Cerebellar nuclear complex (tissue), 1 donor: ENCODE results near the gene SERPINA6.
"Not testable (repeated sequence)": the region's sequence is repeated elsewhere in the genome, so short reads cannot be mapped to it uniquely, and the experiment has no call there.

Experiments used
- DNase-seq, 2 experiments: peaks; one replicate each; lab custom pipeline; 2025; lab: John Stamatoyannopoulos, UW

Gene SERPINA6

DNA sequence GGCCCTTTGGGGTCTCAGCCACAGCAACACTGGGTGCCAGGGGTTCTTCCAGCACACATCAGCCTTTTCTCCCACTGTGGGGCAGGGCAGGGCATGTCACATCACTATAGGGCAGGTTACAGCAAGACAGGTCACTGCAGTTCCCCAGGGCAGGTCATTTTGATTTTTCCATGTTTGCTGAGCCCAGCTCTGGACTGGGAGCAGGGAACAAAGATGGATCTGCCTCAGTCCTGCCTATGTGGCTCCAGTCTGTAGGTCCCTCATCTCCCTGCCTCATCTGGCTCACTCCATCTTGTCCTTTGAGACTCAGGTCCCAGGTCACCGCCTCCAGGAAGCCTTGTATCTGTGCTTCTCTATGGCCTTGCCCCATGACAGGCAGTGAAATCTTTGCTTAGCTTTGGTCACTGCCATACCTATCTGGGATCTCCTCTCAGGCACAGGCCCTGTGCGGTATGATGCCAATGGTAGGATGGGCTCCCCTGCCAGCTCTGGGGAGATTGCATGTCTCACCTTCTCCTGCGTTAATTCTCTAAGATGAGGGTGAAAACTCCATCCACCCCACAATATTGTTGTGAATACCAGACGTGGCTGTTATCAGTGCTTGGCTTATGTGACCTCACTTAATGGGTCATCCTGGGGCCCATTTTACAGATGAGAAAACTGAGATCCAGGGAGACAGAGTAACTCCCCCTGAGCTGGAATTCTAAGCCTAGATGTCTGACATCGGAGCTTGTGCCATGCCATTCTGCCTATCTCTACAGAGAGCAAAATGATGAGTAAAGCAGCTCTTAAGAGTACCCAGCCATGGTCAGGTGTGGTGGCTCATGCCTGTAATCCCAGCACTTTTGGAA is 1.5 kb downstream of the SERPINA6 start:
- DNase-seq, result no peak

DNA sequence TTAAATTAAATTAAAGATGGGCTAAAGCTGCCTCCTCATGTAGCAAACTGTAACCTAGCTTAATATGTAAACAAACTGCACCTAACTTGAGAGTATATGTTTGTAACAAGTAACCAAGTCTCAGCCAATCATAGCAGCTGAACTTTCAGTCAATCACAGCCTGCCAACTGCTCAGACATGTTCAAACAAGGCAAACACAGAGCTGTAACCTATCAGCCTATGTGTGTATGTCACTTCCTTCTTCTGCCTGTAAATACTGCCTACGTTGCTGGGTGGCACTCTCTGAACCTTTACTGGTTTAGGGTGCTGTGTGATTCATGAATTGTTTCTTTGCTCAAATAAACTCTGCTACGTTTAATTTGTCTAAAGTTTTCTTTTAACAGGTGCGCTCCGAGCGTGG is 2.9 kb downstream of the SERPINA6 start:
- no peak for DNase-seq

DNA sequence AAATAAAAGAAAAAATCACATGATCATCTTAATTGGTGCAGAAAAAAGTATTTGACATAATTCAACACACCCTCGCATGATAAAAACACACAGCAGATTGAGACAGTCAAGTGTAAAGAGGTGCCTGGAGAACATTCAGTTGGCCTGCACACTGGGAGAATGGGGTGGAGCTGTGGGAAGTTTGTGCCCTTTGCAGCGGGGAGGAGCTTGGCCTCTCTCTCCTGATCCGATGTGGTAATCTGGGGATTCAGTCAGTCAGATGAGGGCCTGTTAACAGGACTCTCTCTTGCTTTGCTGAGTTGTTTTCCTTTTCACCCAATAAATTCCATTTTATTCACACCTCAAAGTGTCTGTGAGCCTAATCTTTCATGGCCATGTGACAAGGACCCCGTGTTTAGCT is 5.9 kb downstream of the SERPINA6 start:
- no peak for DNase-seq

DNA sequence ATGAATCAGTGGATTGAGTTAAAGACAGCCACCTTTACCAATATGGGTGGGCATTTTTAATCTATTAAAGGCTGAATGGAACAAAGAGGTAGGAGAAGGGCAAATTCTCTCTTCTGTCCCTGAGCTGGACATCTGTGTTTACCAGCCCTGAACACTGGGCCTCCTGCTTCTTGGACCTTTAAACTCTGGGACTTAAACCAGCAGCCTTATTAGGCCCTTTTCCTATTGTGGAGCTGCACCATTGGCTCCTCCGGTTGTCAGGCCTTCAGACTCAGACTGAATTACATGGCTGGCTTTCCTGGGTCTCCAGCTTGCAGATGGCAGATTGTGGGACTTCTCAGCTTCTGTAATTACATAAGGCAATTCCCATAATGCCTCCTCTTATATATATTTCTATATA is 6.4 kb downstream of the SERPINA6 start:
- no peak for DNase-seq

DNA sequence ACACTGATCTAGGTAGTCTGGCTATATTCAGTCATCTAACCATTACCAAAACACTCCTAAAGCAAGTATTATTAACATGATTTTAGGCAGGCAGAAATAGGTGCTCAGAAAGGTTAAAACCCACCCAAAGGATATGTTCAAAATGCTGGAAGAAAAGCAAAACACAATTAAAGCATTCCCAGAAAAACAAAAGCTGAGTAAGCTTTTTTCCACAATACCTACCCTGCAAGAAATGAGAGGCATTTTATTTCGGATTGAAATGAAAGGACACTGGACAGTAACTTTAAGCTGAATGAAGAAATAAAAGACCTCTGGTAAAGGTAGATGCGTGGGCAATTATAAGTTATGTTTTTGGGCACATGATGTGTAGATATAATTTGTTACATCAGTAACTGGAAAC is 8.2 kb downstream of the SERPINA6 start:
- no peak for DNase-seq

DNA sequence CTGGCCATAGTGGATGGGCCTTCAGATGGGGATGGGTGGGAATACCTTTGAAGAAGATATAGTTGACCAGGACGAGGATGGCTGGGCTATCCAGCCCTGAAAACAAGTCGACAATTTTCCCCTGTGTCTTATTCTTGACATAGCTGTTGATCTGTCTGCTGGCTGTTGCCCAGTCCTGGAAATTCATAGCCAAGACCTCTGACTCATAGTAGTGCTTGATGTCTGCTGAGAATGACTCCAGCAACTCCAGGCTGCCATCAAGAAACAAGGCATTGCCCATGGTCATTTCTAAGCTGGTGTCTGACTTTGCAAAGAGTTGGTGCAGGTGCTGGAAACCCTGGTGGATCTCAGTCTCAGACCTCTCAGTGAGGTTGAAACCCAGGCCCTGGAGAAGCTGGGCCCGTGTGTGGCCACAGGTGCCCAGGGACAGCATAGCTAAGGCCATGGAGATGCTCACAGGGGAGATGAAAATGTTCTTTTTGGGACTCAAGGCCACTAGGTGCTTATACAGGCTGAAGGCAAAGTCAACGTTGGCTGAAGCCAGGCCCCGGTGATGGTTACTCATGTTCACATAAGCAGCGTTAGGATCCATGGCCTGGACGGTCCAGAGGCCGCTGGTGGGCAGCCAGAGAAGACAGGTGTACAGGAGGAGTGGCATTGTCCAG is 9.0 kb downstream of the SERPINA6 start:
- no peak for DNase-seq

DNA sequence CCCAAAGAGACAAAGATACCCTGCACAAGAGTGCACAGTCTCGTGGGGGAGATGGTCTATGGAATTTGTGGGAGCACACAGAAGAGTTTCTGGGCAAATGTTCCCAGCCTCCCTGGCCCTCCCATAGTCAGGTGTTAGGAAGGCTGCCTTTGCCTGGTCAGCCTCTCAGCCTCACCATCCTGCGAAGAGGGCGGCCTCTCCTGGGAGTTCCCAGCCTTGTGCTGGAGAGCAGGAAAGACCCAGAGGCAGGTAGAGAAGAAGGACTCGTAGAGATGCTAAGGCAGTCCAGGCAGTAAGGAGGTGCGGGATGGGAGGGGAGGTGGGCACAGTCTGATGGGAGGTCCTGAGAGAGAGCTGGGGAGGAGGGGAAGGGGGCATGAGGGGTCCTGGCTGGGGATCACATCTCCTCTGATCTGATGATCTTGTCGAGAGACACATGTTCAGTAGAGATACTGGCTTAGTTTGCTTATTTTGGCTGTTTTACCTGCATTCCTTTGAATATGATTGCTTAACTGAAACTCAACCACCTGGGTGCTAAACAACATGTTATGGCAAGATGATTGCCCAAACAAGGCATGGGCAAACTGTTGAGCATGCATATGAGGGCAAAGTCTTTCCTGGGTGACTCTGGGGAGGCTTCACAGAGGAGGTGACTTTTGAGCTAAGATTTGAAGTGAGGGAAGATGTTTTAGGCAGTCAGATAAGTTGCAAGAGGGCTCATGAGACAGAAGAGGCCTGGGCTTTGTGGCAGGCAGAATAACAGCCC is 10.5 kb downstream of the SERPINA6 start:
- no peak for DNase-seq

DNA sequence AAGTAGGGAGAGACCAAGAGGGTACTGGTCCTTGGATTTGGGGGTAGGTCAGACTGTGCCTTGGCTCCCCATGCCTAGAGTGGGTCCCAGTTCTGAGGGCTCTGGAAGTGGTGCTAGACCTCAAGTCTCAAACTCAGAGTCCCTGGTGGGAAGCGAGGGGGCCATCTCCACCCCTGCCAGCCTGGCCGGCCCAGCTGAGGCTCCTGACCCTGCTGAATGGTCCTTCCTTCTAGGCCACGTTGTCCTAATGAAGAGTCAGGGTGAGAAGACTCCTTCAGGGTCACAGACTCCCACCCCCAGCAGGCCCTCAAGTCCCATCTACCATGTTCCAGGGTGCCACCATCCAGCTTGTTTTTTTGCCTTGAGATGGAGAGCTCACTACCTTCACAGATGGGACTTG is 12.9 kb downstream of the SERPINA6 start:
- no peak for DNase-seq

DNA sequence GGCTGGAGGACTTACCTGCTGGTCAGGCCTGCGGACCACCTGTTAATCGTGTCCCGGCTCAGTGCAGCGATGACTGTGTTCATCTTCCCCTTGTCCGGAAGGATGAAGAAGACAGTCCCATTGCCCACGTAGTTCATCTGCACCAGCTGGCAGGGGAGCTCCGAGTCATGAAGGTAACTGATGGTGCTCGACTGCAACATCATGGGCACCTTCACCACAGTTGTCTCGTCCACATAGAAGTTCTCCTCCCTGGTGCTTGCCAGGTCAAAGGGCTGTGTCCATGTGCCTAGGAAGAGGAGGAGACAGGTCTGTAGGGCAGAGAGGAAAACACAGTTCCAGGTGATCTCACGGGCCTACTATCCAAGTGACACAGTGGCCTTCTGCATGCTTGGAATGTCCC is 13.4 kb downstream of the SERPINA6 start:
- DNase-seq, result no peak

DNA sequence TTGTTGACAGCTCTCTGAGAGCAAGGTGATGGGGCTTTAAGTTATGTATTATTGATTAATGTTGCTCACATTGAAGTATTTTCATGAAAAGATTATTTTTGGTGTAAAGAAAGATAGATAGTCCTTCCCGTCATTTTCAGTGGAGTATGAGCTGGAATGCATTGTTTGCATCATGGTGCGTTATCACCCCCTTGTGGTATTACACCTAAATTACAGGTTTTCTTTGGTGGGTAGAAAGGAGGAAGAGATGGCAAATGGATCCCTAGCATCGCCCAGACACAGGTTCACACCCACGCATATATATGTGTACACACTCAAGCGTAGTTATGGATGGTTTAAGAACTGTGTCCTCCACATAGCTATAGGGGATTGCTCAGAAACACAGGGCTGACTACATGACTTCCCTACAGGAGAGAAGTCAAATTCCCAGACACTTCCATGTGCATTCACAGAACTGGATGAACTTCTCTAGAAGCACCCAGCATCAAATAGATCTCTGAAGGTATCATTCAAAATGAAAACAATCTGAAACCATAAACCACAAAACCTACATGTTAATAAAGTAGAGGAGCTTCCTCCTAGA is 15.6 kb downstream of the SERPINA6 start:
- no peak for DNase-seq

DNA sequence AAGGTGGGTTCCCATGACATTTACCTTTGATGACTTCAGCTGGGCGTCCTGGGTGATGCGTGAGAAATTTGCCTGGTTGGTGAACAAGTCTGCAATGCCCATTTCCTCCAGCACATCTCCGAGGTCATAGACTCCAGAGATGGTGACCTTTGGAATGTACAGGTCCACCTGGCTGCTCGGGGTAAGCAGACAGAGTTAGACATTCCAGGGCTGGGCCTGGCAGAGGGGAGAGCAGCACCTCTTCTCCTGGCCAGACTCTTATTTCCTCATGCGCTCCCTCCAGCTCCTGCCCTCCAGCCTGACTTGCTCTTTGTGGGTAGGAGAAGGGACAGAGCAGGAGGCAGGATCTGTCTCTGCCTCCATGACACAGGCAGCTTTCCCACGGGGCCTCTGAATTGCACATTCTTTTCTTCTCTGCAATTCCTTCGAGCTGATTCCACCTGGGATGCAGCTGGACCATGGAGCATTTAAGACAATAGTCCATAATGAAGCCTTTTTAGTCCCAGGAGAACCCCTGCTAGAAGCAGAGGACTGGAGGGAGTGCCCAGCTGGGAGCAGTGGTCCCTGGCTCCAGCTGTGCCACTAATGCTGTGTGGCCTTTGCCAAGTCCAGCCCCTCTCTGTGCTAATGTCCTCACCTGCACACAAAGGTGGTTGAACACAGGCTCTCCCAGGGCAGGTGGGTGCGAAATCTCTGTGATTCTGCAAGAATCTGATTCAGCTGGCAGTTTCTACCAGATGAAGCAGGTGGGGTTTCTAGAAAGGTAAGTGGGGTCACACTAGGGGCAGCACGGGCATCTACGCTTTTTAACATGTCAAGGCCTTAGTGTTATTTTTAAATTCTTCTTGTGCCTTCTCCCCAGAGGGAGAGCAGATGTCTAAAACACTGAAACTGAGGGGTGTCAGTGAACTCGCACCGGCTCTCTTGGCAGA is 16.8 kb downstream of the SERPINA6 start:
- no peak for DNase-seq

DNA sequence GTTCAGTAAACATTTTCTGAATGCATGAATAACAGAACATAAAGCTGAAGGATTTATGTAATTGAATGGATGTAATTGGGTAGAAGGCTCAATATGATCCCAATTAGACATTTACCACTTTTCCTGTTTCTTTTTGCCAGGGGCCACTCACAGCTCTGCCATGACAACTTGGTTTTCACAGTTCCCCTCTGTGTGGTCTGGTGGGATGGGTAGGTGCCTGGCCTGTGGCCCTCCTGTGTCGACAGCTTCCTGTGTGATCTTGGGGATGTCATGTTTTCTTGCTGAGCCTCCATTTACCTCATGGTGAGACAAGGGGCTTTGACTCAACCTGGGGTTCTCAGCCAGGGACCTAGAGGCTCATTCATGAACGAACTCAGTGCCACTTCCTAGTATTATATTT is 17.5 kb downstream of the SERPINA6 start:
- no peak for DNase-seq

DNA sequence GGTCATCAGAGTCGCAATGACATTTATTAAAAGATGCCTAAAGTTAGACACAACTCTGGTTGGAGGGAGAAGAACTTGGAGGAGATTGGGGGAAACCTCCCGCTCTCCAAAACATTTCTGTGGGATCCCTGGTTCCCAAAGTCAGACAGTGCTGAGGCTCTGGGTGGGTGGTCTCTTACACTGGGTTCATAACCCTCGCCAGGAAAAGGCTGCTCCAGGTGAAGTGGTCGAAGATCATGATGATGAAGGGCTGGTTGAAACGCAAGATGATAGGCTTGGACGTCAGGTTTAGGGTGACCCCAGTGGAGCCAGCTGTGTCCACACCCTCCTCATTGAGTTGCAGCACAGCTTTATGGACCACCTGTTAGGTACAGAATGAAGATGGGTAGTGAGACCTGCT is 18.9 kb downstream of the SERPINA6 start:
- DNase-seq, result no peak

DNA sequence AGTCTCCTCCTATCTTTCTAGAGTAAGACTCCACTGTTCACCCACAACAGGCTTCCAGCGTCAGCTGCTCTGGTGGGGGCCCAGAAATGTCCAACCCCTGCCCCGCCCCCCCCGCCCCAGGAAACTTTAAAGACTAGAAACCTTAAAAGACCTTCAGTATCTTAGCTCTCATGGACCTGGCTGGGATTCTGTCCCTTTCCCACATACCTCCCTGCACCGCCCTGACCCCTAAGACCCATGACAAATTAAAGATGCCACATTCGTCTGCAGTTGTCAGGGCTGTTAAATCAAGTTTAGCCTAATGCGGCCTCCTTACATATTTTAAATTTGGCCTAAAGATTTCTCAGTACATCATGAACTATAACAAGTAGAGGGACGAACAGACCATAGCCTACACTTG is 20.0 kb downstream of the SERPINA6 start:
- no peak for DNase-seq

DNA sequence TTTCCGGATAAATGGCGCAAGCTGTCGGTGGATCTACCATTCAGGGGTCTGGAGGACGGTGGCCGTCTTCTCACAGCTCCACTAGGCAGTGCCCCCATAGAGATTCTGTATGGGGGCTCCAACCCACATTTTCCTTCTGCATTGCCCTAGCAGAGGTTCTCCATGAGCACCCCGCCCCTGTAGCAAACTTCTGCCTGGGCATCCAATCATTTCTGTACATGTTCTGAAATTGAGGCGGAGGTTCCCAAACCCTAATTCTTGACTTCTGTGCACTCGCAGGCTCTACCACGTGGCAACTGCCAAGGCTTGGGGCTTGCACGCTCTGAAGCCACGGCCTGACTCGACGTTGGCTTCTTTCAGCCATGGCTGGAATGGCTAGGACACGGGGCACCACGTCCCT is 25.0 kb downstream of the SERPINA6 start:
- DNase-seq, result no peak

DNA sequence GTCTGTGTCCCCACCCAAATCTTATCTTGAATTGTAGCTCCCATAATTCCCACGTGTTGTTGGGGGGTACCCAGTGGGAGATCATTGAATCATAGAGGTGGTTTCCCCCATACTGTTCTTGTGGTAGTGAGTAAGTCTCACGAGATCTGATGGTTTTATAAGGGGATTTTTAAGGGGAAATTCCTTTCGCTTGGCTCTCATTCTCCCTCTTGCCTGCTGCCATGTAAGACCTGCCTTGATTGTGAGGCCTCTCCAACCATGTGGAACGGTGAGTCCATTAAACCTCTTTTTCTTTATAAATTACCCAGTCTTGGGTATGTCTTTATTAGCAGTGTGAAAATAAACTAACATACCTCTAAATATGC is 27.0 kb downstream of the SERPINA6 start:
- not testable (repeated sequence) for DNase-seq

DNA sequence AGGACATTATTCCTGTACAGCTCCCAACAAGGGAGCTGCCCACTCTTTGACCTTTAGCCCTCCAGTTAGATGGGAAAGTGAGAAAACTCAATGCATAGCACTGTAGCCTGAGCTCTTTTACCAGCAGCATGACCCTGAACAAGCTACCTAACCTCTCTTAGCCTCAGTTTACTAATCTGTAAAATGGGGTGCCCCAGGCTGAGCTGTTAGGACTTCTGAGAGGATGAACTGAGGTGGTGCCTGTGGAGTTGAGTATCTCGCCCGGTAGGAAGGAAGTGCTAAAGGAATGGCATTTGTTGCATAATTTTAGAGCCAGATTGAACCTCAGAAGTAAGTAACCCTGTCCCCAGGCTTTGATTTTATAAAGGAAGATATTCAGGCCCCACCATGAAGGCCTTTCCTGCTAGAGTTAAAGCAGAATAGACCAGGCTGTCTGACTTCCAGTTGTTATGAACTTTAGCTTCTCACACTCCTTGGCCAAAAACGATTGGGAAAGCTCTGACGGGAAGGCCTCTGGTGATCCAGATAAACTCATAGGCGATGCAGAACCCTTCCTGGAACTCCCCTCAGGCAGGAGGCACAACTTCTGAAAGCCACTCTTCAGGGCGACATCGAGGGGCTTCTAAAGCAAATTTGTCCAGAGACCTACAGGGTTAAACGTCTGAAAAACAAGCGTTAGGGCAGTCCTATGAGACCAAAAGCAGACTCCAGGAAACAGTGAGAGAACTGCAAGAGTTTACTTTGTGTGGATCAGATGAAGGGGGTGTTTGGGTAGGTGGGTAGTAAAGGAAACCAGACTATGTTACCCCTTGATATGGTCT is 27.6 kb downstream of the SERPINA6 start:
- no peak for DNase-seq

DNA sequence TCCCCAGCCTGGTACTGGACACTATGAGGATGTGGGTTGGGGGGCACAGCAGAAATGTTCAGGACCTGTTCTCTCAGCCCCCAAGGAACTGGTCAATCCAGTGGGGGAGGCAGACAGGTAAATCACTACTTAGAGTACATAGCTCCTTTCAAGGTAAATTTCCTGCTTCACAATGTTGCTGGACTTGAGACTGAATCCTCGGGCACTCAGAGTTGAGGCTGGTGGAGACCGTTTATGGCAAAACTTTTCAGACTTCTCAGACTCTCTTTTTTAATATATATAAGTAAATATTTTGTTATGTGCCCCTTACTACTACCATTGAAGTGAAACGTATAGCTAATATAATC is 29.6 kb downstream of the SERPINA6 start:
- DNase-seq, result no peak

DNA sequence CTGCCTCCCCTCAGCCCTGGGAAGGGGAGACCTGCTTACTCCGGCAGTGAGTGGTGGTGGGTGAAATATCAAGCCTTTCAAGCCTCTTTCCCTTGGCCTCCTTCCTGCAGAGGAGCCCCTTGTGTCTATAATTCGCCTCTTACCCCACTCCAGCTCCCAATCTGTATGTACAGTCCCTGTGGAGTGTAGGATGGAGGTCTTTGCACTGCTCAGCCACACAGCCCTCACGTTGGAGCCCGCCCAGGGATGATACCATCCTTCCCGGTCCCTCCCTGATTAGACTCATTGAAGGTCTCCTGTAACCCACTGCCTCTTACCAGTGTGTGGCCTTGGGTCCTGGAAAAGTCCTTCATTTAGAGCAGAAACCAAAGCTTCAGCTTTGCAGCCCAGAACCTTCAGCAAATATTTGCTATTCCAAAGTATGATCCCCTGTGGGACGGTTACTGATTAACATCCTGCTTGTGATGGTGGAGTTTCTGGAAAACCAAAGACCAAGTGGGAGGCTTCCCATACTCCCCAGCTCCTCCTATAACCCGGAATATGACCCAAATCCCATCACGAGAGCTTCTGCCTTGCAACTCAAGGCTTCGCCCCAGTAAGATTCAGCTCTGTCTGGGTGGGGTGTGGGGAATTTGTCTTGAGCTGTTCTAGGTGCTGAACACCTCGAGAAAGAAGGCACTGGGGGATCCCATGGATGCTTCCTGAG is 30.1 kb downstream of the SERPINA6 start, which contains the start of gene SERPINA10:
TSS of gene SERPINA10 (minus strand) at position 397 of the 706 bp plus-strand sequence. CDS start 2,675 bp downstream, outside the sequence.
- no peak for DNase-seq

DNA sequence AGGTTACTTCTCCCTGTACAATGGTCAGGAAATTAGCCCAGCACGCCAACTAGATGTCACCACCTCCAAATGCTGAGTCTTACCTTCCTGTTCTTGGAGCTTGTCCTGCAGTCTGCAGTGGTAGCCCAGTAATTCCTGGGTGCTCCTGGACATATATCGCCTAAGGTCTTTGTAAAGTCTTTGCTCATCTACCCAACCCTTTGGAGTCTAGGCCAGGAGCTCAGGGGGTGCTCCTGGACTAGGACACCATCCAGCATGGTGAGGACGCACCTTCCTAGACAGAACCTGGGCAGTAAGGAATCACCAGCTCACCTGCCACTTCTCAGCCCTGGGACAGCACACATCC is 30.6 kb downstream of the SERPINA6 start:
- DNase-seq, result no peak
